Esophagus squamous epithelium (tissue), 4 donors: ENCODE data around the gene CLEC10A.

Experiments used
- POLR2A ChIP-seq, 4 donors: fragments of 450-650 bp; IDR thresholded peaks; one replicate each; pipeline ENCODE4 v1.6.1; 2017; ENCODE audit warnings: antibody characterized with exemption in 4 of 4, mild to moderate bottlenecking in 4 of 4, moderate library complexity in 3 of 4
- TF ChIP-seq, protein P1 (sequence below), 6 experiments: fragments of 450-650 bp in 4 of 6; fragments of 200-600 bp in 2 of 6; sonication (generic) in 2 of 6; IDR thresholded peaks; one replicate each; pipeline ENCODE4 v1.5.1; 2016 to 2019; ENCODE audit warnings: antibody characterized with exemption in 6 of 6, mild to moderate bottlenecking in 4 of 6, moderate library complexity in 4 of 6

DNA sequence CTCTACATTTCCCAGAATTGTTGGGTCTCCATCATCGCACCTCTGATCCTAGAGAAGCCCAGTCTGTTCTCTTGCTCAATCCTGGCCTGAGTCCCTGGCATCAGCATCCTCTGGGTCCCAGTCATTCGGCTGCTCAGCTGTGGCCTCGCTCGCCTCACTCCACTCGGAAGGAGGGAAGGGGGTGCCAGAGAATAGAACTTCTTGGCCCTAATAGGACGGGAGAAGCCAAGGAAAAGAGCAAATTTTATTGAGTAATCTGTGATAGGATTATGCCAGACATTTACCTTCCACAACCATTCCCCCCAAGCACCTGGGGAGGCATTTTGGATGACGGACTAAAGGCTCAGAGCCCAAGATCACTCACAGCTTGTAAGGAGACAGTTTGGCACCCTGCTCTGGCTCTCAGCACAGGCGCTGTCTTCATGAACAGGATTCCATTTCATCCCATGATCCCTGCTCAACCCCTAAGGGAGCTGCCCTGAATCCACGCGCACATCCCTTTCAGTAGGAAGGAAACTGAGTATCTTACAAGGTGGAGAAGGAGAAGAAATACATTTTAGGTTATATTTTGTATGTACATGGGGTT is 498 bp upstream of the CLEC10A start:
- TF ChIP-seq, protein P1, sequence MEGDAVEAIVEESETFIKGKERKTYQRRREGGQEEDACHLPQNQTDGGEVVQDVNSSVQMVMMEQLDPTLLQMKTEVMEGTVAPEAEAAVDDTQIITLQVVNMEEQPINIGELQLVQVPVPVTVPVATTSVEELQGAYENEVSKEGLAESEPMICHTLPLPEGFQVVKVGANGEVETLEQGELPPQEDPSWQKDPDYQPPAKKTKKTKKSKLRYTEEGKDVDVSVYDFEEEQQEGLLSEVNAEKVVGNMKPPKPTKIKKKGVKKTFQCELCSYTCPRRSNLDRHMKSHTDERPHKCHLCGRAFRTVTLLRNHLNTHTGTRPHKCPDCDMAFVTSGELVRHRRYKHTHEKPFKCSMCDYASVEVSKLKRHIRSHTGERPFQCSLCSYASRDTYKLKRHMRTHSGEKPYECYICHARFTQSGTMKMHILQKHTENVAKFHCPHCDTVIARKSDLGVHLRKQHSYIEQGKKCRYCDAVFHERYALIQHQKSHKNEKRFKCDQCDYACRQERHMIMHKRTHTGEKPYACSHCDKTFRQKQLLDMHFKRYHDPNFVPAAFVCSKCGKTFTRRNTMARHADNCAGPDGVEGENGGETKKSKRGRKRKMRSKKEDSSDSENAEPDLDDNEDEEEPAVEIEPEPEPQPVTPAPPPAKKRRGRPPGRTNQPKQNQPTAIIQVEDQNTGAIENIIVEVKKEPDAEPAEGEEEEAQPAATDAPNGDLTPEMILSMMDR (IDR thresholded peaks at IDR 0.05), result no peak
- no peak for TF ChIP-seq POLR2A (IDR thresholded peaks at IDR 0.05)
